Inferior parietal cortex (tissue), 1 donor: ENCODE data around the gene SUDS3.
"Not testable (repeated sequence)": the region's sequence is repeated elsewhere in the genome, so short reads cannot be mapped to it uniquely, and the experiment has no call there.

Experiments
- DNase-seq: peaks from one replicate; pipeline ENCODE4 v3.0.0-alpha.2; 2016; ENCODE audit errors: extremely low spot score

Gene SUDS3

DNA sequence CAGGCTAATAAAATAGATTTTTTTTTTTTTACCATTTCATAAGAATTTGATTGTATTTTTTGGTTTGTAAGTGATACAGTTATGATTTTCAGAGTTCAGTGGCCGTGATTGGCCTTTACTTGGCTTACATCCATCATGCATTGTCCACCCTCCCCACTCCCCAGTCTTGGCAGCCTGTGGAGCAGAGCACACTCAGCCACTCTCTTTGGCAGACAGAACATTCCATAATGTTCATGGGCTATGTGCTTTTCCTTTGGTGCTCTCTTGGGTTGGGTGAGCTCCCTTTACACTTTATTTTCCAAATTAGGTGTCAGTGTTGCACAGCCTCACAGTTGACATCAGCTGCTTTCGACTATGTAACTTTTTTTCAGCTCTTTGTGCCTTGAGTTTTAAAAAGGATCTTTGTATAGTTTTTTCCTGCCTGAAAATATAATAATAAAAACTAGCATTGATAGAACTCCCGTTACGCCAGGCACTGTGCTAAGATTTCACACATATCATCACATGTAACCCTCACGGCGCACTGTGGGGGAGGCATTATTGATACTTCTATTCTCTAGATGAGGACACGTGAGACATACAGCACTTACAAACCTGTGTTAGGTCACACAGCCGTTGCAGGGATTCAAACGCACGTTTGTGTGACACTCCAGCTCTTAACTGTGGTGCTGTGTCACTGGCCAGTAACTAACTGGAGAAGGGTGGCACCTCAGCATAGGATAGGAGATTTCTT, 21.5 kb downstream of the SUDS3 start:
- no peak for DNase-seq

DNA sequence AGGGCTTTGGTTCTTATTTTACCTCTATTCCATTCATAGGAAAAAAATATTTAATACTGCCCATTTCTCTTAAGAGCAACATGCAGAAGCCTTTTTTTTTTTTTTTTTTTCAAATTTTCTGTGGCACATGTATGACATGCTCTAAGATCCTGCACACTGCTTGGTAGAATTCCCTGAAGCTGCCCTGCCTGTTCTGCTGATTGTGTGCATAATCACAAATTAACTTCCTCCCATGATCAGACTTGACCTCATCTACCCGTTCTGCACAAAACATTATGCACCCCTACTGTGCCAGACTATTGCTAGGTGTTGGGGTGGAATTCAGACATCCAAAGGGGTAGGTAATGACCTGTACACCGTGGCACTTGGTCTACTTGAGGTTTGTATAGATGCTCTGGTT, 22.2 kb downstream of the SUDS3 start:
- DNase-seq, result no peak

DNA sequence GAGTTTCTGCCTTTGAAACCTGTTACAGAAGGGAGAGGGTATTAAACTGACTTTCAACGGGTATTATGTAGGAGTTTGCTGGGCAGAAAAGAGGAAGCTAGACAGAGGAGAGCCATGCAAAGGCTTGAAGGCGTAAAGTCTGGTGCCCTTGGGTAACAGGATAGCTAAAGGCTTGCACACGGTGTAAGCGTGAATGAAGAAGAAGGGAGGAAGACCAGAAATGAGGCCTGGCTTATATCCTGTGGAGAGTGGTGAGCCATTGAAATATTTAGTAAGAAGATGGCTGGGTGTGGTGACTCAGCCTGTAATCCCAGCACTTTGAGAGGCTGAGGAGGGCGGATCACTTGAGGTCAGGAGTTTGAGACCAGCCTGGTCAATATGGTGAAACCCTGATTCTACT, 22.6 kb downstream of the SUDS3 start:
- DNase-seq, result no peak

DNA sequence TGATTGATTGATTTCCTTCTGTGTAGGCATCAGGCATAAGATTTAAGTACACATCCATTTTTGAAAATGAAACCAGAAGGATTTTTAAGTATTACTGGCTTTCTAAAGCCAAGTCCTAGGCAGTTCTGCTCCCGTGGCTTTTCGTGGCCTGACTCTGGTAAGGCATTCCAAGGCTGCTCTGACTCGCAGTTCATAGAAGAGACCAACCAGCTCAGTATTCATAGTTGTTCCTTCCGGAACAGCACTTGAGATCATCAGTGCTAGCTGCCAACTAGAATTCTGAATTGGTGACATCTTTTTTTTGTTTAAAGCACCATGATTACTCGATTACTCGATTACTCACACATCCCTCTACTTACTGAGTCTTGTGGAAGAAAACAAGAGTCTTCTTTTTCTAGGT, 25.9 kb downstream of the SUDS3 start:
- DNase-seq, result no peak

GRCh38 chr12:118404876-118405521, 28.6 kb downstream of the SUDS3 start:
- DNase-seq, result peak; percentile 90

DNA sequence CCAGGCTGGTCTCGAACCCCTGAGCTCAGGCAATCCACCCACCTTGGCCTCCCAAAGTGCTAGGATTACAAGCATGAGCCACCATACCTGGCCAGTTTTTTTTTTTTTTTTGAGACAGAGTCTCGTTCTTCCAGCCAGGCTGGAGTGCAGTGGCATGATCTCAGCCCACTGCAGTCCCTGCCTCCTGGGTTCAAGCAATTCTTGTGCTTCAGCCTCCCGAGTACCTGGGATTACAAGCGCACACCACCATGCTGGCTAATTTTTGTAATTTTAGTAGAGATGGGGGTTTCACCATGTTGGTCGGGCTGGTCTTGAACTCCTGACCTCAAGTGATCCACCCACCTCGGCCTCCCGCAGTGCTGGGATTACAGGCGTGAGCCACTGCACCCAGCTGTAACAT, 31.9 kb downstream of the SUDS3 start:
- not testable (repeated sequence) for DNase-seq

DNA sequence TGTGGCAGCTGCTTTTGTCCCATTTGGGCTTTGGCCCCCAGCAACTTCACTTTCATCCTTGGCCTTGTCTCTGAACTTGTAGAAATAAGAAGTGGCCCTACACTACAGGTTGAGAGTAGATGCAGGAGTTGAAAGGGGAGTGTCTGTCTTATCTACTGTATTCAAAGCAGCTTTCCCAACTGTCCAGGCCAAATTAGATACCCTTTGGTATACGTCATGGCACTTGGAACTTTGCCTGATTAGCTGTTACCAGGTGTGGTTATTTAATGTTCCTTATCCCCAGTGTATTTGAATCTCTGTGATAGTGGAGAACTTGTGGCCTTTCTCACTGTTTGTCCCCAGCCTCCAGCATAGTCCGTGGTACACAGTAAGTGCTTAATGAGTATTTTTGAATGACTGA, 33.5 kb downstream of the SUDS3 start:
- DNase-seq, result no peak

DNA sequence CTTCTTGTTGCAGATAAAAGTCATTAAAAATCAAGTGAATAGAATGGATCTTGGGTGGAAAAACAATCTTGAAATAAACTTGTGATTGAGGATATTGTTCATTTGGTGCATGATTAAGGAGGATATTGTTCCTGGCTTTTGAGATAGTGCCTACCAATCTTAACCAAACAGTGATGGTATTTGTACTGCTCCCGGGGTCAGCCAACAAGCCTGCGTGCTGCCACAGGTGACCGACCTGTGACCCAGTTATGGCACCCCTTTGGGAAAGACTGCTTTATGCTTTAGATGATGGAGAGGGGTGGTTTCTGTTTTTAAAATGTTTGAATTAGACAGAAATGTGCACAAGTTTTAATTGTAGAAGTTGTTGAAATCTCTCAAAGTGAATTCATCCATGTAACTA, 41.6 kb downstream of the SUDS3 start:
- DNase-seq, result no peak

GRCh38 chr12:118418385-118419057, 42.2 kb downstream of the SUDS3 start:
- DNase-seq, result no peak

- DNase-seq, result no peak
Observed at GRCh38 chr12:118420673-118421072, 44.3 kb downstream of the SUDS3 start.

DNA sequence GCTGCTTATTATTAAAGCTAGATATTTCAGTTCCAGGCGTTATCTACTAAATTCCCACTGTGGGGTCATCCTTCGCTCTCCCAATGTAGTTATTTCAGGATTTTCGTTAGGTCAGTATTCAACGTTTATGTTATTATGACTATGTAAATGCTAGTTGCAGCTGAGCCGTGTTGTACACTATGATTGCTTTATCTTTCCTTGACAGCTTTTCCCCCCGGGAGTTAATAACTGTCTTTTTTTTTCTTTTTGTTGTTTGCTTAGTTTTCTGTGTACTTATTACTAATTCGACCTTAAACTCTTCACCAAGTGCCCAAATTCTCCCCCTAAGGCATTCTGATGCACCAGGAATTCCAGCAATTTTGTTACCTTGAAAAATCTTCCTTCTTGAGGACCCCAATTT, 48.5 kb downstream of the SUDS3 start:
- no peak for DNase-seq

- no peak for DNase-seq
Observed at GRCh38 chr12:118425364-118425763, 49.0 kb downstream of the SUDS3 start.

DNA sequence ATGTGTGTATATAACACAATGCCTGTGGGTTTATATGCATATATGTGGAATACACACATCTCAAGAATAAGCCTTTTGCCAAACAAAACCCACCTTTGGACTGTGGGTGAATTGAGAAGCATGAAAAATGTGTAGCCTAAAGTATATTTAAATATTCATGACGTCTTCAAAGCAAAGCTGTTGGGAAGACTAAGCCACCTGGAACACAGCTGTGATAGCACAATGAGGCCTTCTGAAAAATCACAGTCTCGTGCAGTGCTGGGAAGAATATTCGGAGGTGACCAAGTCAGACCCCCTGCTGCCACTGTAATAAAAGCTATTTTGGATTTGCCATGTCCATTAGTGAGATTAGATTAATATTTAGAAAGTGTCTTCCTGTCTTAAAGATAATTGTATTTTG, 51.5 kb downstream of the SUDS3 start:
- no peak for DNase-seq

DNA sequence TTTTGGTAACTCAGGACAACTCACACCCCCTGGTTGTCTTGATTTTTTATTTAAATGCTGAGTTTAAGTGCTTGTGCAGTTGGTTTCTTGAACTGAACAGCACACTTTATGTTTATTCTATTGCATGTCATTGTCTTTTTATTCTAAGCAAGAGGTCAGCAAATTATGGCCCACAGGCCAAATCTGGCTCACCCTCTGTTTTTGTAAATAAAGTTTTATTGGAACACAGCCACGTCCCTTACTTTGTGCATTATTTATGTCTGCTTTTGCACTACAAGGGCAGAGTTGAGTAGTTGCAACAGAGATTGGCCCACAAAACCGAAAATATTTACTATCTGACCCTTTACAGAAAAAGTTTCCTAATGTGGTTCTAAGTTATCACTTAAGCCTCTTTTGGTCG, 52.3 kb downstream of the SUDS3 start:
- no peak for DNase-seq

GRCh38 chr12:118429688-118430383, 53.5 kb downstream of the SUDS3 start:
- no peak for DNase-seq

DNA sequence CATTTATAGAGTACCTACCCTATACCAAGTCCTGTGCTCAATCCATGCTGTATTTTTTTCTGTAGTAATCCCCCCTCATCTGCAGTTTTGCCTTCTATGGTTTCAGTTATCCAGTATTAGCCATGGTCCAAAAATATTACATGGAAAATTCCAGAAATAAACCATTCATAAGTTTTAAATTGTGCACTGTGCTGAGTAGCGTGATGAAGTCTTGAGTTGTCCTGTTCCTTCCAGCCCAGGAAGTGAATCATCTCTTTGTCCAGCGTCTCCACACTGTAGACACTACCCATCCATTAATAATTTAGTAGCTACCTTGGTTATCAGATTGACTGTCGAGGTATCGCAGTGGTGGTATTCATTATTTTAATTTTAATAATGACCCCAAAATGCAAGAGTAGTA, 54.2 kb downstream of the SUDS3 start:
- DNase-seq, result no peak

DNA sequence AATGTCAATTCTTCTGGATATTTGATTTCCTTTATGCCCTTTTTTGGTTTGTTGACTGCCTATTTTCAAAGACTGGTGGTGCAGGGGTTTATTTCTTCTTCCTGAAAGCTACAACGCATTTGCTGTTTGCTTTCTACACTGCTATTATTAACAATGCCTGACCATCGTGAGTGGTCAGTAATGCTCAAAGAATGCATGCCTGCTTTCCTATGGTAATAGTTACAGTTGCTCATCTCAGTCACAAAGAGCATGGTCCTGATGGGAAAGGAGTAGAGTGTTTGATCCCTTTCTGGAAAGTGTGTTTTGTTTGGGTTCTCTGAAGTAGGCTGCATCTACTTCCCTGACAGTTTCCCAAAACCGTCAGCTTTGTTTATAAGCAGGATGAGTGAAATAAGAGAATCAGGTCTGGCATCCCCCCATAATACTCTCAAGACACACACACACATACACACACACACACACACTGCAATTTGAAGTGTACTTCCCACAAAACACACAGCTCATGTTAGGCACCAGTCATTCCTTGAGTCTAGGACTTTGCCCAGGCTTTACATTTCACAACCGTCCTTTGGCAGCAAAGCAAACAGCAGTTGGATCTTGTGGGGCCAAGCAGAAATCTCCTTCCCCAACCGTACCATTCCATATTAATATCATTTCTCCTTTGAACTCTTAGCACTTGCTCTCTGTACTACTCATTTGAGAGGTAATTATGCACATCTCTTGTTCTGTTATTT, 56.6 kb downstream of the SUDS3 start:
- no peak for DNase-seq

GRCh38 chr12:118436002-118436730, 59.8 kb downstream of the SUDS3 start:
- DNase-seq, result peak; percentile 18

- DNase-seq, result no peak
Observed at GRCh38 chr12:118436986-118437385, 60.6 kb downstream of the SUDS3 start.

- no peak for DNase-seq
Observed at GRCh38 chr12:118439068-118439467, 62.7 kb downstream of the SUDS3 start.

DNA sequence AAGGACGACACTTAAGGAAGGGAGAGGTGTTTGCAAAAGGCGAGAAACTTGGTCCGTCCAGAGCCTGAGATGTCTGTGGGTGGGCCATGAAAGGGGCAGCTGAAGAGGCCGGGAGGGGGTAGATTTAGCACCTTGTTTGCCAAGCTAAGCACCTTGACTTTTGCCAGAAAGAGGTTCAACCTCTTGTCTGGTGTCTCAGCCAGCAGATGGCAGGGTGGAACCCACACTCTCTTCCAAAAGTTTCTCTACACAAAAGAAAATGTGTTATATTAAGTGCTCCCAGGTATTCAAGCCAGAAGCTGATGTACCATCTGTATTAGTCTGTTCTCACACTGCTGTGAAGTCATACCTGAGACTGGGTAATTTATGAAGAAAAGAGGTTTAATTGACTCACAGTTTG, 69.9 kb downstream of the SUDS3 start:
- DNase-seq, result no peak
